Esophagus muscularis mucosa (tissue), 4 donors: Measurements from ENCODE around the gene SFTA2.

Experiments
- EP300 ChIP-seq: sonication (generic); formaldehyde crosslinking; IDR thresholded peaks from one replicate; pipeline ENCODE4 v1.6.1; 2017; ENCODE audit warnings: antibody characterized with exemption
- POLR2A ChIP-seq: fragments of 450-650 bp; IDR thresholded peaks from one replicate; pipeline ENCODE4 v1.6.1; 2017; ENCODE audit warnings: antibody characterized with exemption, moderate library complexity, mild to moderate bottlenecking, low read depth
- TF ChIP-seq, protein P1 (sequence below), 3 experiments: fragments of 200-600 bp in 2 of 3; fragments of 450-650 bp in 1 of 3; sonication (generic) in 2 of 3; IDR thresholded peaks; one replicate each; pipeline ENCODE4 v1.5.1; 2017 to 2019; ENCODE audit warnings: antibody characterized with exemption in 3 of 3, mild to moderate bottlenecking in 2 of 3, moderate library complexity in 1 of 3

DNA sequence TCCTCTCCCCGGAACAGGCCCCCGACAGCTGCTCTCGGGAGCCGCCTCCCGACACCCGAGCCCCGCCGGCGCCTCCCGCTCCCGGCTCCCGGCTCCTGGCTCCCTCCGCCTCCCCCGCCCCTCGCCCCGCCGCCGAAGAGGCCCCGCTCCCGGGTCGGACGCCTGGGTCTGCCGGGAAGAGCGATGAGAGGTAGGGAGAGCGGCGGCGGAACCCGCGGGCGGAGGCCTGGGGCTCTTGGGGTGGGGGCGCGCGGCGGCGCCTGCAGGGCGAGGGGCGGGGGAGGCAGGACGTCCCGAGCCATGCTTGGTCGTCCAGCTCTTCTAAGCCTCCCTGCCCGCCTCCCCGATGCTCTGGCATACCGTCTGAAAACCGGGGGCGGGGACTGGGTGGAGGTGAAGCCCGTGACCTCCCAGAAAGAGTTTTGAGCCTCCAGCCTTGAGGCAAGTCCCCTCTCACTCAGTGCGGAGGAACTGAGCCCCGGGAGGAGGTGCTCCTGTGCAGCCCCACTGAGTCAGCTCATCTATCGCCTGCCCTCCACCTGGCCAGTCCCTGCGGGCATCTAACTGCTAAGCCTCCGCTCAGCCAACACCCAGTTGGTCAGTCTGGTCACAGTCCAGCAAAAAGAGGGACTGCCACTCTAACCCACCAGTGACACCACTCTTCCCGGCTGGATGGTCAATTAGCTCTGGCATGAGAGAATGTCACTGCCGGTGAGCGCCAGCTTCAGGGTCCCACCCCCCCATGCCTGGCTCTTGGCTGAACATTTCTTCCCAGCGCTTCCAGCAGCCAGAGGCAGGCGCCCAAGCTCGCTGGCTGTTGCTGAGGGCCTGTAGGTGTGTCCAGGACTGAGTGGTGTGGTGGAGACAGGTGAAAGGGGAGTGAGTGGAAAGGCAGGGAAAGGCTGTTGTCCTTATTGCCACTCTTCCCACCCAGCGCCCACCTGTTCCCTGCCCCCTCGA, 47.2 kb downstream of the SFTA2 start:
- TF ChIP-seq, protein P1, sequence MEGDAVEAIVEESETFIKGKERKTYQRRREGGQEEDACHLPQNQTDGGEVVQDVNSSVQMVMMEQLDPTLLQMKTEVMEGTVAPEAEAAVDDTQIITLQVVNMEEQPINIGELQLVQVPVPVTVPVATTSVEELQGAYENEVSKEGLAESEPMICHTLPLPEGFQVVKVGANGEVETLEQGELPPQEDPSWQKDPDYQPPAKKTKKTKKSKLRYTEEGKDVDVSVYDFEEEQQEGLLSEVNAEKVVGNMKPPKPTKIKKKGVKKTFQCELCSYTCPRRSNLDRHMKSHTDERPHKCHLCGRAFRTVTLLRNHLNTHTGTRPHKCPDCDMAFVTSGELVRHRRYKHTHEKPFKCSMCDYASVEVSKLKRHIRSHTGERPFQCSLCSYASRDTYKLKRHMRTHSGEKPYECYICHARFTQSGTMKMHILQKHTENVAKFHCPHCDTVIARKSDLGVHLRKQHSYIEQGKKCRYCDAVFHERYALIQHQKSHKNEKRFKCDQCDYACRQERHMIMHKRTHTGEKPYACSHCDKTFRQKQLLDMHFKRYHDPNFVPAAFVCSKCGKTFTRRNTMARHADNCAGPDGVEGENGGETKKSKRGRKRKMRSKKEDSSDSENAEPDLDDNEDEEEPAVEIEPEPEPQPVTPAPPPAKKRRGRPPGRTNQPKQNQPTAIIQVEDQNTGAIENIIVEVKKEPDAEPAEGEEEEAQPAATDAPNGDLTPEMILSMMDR (IDR thresholded peaks at IDR 0.05), result no peak
- TF ChIP-seq EP300, result no peak
- no peak for TF ChIP-seq POLR2A
